Prostate gland (tissue), 2 donors: ENCODE results near the gene KIAA1671.

Experiments
- CTCF ChIP-seq, 4 experiments: fragments of 200-600 bp in 2 of 4; fragments of 450-650 bp in 2 of 4; sonication (generic) in 2 of 4; IDR thresholded peaks; 1 replicate in 3 of 4; 2 replicates in 1 of 4; pipeline ENCODE4 v1.5.1; 2016 to 2019; ENCODE audit warnings: antibody characterized with exemption in 4 of 4, mild to moderate bottlenecking in 2 of 4, moderate library complexity in 2 of 4
- POLR2A ChIP-seq: fragments of 450-650 bp; IDR thresholded peaks from one replicate; pipeline ENCODE4 v1.6.1; 2016; ENCODE audit warnings: antibody characterized with exemption, mild to moderate bottlenecking
- POLR2AphosphoS5 ChIP-seq: sonication (generic); formaldehyde crosslinking; IDR thresholded peaks from one replicate; pipeline ENCODE4 v1.6.1; 2017; ENCODE audit warnings: antibody characterized with exemption

GRCh38 chr22:25071720-25072119 is 119.2 kb downstream of the KIAA1671 start:
- TF ChIP-seq POLR2AphosphoS5 (no peak), CTCF (IDR thresholded peaks at IDR 0.05) (no peak), POLR2A (no peak)
